AG09309 (cell line): Measurements from ENCODE around the gene NETO2.

Source experiments
- DNase-seq: peaks from one replicate; pipeline ENCODE4 v3.0.0-alpha.2; 2010; ENCODE audit warnings: low read depth
- H3K4me3 ChIP-seq: 2 replicates; pipeline ENCODE4 v1.5.1; 2011; ENCODE audit warnings: mild to moderate bottlenecking, low read depth, low read length, moderate library complexity; ENCODE audit not compliant: control insufficient read depth
- TF ChIP-seq, protein P1 (sequence below): IDR thresholded peaks from 2 replicates; pipeline ENCODE4 v1.5.1; 2011; ENCODE audit warnings: mild to moderate bottlenecking, low read depth, low read length, inconsistent platforms; ENCODE audit not compliant: insufficient read depth, control insufficient read depth; ENCODE audit errors: missing control alignments

NETO2 gene

DNA sequence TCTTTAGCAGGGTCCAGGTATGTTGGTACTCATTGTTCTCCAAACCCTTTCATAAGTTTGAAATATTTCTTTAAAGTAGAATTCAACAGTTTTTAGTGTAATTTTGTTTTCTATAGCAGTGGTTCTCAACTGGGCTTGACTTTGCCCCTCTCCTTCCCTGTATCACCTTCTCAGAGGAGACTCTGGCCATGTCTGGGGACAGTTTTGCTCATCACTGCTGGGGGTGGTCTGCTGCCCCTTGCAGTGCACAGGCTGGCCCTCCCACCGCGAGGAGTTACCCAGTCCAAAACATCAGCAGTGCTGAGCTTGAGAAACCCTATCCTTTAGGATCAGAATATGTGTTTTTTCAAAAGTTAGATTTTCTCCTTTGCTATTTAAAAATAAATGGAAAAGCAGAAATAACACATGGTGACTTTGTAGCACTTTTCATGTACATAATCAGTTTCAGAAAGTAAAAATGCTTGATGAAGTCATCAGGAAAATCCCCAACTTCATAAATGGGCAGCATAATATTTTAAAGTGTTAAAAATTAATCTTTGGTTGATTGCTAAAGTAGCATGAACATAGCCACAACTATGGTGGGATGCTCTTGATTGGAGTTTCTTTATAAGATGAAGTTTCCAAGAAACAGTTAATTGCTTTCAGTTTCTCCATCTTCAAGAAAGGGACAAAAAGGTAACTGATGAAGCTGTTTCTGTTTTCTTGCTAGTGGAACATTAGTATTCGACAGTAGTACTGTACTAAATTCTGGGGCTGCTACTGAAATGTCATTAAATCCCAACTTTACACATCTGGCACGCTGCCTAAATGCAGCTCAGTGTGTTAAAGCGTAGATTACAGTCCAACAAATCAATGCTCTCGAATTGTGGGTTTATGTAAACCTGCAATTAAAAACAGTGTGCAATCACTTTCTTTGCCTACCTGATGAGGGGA, 70.3 kb downstream of the NETO2 start:
- DNase-seq, result no peak
- TF ChIP-seq, protein P1, sequence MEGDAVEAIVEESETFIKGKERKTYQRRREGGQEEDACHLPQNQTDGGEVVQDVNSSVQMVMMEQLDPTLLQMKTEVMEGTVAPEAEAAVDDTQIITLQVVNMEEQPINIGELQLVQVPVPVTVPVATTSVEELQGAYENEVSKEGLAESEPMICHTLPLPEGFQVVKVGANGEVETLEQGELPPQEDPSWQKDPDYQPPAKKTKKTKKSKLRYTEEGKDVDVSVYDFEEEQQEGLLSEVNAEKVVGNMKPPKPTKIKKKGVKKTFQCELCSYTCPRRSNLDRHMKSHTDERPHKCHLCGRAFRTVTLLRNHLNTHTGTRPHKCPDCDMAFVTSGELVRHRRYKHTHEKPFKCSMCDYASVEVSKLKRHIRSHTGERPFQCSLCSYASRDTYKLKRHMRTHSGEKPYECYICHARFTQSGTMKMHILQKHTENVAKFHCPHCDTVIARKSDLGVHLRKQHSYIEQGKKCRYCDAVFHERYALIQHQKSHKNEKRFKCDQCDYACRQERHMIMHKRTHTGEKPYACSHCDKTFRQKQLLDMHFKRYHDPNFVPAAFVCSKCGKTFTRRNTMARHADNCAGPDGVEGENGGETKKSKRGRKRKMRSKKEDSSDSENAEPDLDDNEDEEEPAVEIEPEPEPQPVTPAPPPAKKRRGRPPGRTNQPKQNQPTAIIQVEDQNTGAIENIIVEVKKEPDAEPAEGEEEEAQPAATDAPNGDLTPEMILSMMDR, result no peak
- no peak overlapping the region for H3K4me3 ChIP-seq

DNA sequence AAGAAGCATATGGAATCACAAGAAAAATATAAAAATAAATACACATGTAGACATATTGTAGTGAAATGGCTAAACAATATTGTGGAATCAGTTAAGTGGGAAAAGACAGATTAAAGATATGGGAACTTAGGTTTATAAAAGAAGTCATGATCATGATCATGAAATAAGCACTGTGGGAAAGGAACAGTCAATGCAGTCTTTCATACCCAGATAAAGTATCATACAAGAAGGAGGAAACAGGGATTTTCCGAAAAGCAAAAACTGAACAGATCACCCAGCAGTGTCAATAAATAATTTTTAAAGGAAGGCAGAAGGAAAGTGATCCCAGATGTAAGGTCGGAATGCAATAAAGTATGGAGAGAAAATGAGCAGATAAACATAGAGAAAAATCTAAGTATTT, 71.6 kb downstream of the NETO2 start:
- no peak overlapping the region for H3K4me3 ChIP-seq
- no peak for DNase-seq
- TF ChIP-seq, protein P1, result no peak

DNA sequence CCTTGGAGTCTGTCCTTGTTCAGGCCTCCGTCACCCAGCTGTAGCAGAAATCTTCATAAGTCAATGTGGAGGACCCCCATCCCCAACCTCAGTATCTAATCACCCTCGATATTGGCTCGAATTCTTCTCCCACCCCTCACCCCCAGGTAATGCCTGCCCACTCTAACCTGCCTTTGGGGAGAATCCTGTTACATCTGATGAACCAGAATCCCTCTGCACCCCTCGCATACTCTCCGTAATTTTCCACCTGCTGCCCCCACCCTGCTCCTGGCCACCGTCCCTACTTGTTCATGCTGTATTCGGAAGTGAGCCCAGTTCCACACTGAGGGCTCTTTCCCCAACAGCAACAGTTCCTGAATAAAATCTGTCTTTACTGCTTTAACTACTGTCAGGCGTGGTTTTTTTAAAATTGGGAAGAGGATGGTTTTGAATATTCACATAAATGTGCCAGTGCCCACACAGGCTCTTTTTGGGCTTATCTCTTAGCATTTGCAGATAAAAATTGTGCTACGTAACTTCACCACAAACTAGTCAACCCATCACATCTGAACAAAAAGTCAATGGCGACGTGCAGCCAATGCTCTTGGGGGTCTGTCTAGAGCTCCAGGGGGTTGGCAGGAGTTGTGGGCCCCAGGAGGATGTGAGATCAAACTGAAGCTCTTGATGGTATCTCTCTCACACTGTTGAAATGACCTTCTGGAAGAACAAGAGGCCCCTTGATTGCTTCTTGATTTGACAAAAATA, 73.7 kb downstream of the NETO2 start:
- TF ChIP-seq, protein P1, result no peak
- no peak overlapping the region for H3K4me3 ChIP-seq
- DNase-seq, result no peak

DNA sequence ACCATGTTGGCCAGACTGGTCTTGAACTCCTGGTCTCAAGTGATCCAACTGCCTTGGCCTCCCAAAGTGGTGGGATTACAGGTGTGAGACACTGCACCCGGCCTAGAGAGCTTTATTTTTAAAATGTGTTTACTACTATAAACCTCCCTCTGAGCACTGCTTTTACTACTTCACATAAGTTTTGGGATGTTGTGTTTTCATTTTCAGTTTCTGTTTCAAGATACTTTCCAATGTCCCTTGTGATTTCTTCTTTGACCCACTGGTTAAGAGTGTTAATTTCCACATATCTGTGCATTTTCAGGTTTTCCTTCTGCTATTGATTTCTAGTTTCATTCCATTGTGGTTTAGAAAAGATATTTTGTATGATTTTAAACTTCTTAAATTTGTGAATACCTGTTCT, 74.4 kb downstream of the NETO2 start:
- DNase-seq, result no peak
- H3K4me3 ChIP-seq, result no peak overlapping the region
- TF ChIP-seq, protein P1, result no peak

DNA sequence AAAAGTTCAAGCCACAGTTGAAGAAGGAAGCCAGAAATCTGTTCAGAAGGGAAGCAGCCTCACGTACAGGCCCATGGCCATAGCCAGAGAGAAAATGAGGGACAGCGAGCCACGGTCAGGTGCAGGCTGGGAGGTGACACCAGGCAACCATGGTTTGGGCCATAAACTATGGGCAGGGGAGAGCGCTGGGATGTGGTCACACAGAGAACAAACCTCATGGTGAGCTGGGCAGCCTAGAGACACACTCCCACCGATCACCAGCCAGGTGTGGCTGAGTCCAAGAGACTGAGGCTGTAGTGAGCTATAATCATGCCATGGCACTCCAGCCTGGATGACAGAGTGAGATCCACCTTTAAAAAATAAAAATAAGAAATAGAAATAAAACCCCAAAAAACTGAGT, 76.5 kb downstream of the NETO2 start:
- H3K4me3 ChIP-seq, result no peak overlapping the region
- no peak for DNase-seq
- TF ChIP-seq, protein P1, result no peak

DNA sequence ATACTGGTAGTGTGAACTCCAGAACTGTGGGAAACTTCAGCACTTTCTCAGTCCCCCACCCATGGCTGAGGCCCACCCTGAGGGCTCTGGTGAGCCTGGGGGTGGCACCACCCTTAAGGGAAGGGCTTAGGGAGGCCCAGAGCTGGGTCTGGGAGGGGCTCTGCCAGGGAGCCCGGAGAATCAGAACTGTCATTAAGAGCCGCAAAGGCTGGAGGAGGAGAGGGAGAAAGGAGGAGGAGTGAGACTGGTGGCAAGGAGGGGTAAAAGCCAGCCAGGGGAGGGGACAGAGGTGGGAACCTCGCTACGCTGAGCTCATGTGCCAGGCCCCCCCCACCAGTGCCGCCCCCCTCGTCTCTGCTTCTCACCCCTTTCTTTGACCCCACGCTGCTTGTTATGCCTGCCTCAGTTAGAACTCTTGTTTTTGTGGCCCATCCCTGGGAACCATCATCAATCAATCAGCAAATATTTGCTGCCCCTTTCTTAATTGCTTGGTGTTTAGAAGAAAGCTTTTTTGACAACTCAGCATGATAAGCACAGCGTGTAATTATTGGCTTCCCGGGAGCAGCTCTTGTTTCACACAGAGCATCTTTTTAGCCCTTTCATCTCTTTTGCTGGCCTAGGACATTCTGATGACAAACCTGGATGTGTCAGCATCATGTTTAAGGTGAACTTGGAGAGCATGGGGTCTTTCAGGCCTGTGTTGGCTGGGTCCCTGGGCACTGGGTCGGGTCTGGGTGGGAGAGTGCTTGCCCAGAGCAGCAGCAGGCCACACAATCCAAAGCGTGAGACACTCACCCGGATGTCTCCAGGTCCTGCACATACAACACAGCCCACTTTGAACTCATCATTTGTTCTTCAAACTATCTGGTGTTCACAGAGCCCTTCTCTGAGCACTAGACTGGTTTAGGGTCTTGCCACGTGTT, 77.7 kb downstream of the NETO2 start:
- no peak for DNase-seq
- TF ChIP-seq, protein P1, result no peak
- no peak overlapping the region for H3K4me3 ChIP-seq
